Bronchial epithelial cell (primary cell): ENCODE data around the gene SLC4A8. TPM values are rescaled to one million over a fixed set of nuclear protein-coding genes. Genes with fewer than 3 reads are reported as not detected.

Experiments
- DNase-seq: peaks from one replicate; pipeline ENCODE4 v3.0.0-alpha.2; 2010; ENCODE audit warnings: low read depth
- FAIRE-seq: peaks from 2 replicates; lab custom pipeline; 2011; peaks lifted over from hg19 to GRCh38; lab: Jason Lieb, UNC
- H3K27me3 ChIP-seq: 2 replicates; pipeline ENCODE4 v1.5.1; 2011; ENCODE audit warnings: low read length; ENCODE audit not compliant: control insufficient read depth, insufficient read depth
- H3K36me3 ChIP-seq: 2 replicates; pipeline ENCODE4 v1.5.1; 2011; ENCODE audit warnings: low read length; ENCODE audit not compliant: control insufficient read depth, insufficient read depth
- H3K4me3 ChIP-seq: 2 replicates; pipeline ENCODE4 v1.5.1; 2011; ENCODE audit warnings: mild to moderate bottlenecking, low read depth, low read length, control low read depth
- CTCF ChIP-seq: IDR thresholded peaks from 2 replicates; pipeline ENCODE4 v1.5.1; 2011; ENCODE audit warnings: mild to moderate bottlenecking, moderate library complexity, low read length, control low read depth, inconsistent platforms; ENCODE audit not compliant: insufficient read depth, severe bottlenecking
- total RNA-seq: library from RNA; depleted of rRNA; stranded (reverse); fragments of >200 nt; gene quantifications from 2 replicates; pipeline ENCODE4 v1.2.1, GENCODE V29; 2014

The SLC4A8 gene
- total RNA-seq, 1 donor from 2014 or later: 0.26 TPM

GRCh38 chr12:51424094-51424661, 453 bp upstream of the SLC4A8 start:
- no peak for FAIRE-seq
- DNase-seq: no peak
- H3K4me3 ChIP-seq: no peak overlapping the region
- peaks cover 6% of the 10 kb centered on the region for H3K27me3 ChIP-seq
- no peak for TF ChIP-seq CTCF
- H3K36me3 ChIP-seq: no peaks in the 10 kb centered on the region

- Histone ChIP-seq H3K4me3 (no peak overlapping the region), H3K27me3 (peaks cover 6% of the 10 kb centered on the region), H3K36me3 (no peaks in the 10 kb centered on the region)
- DNase-seq (no peak), FAIRE-seq (no peak)
- TF ChIP-seq CTCF: no peak
These were observed 3.6 kb downstream of the SLC4A8 start for GRCh38 chr12:51428256-51428655.

- H3K36me3 ChIP-seq: no peaks in the 10 kb centered on the region
- FAIRE-seq (no peak), DNase-seq (no peak)
- H3K4me3 ChIP-seq: no peak overlapping the region
- peaks cover 6% of the 10 kb centered on the region for H3K27me3 ChIP-seq
- no peak for TF ChIP-seq CTCF
These were observed 5.1 kb downstream of the SLC4A8 start for GRCh38 chr12:51429700-51430099.

- TF ChIP-seq CTCF: no peak
- no peak overlapping the region for H3K4me3 ChIP-seq
- no peaks in the 10 kb centered on the region for H3K36me3 ChIP-seq
- peaks cover 6% of the 10 kb centered on the region for H3K27me3 ChIP-seq
- DNase-seq: no peak
- FAIRE-seq: no peak
These were observed 5.7 kb downstream of the SLC4A8 start for GRCh38 chr12:51430196-51430895.

GRCh38 chr12:51432921-51433320, 8.3 kb downstream of the SLC4A8 start:
- FAIRE-seq (no peak), DNase-seq (no peak)
- Histone ChIP-seq H3K4me3 (no peak overlapping the region), H3K27me3 (no peaks in the 10 kb centered on the region), H3K36me3 (no peaks in the 10 kb centered on the region)
- TF ChIP-seq CTCF: no peak
